Smooth muscle cell (in vitro differentiated cells): Measurements from ENCODE around the gene NCK1. TPM values are rescaled to one million over a fixed set of nuclear protein-coding genes. Genes with fewer than 3 reads are reported as not detected.

ENCODE experiments used
- DNase-seq: peaks from one replicate; lab custom pipeline; 2025; ENCODE audit not compliant: unreplicated experiment; lab: John Stamatoyannopoulos, UW
- H2AFZ ChIP-seq: fragments of 200-600 bp; sonication (generic); 2 replicates; pipeline ENCODE4 v1.6.0; 2016; ENCODE audit warnings: antibody characterized with exemption, low read depth, mild to moderate bottlenecking
- H3F3A ChIP-seq: fragments of 200-600 bp; sonication (generic); 2 replicates; pipeline ENCODE4 v1.6.0; 2017; ENCODE audit warnings: antibody characterized with exemption, low read depth
- H3K27ac ChIP-seq: fragments of 200-600 bp; sonication (generic); 2 replicates; pipeline ENCODE4 v1.5.1; 2016; ENCODE audit warnings: low read depth, mild to moderate bottlenecking
- H3K27me3 ChIP-seq: fragments of 200-600 bp; sonication (generic); 2 replicates; pipeline ENCODE4 v1.6.1; 2016; ENCODE audit warnings: low read depth, mild to moderate bottlenecking
- H3K36me3 ChIP-seq: fragments of 200-600 bp; sonication (generic); 2 replicates; pipeline ENCODE4 v1.5.1; 2016; ENCODE audit warnings: low read depth
- H3K4me1 ChIP-seq: fragments of 200-600 bp; sonication (generic); 2 replicates; pipeline ENCODE4 v1.5.1; 2016; ENCODE audit warnings: low read depth
- H3K4me2 ChIP-seq: fragments of 200-600 bp; sonication (generic); 2 replicates; pipeline ENCODE4 v1.6.0; 2016; ENCODE audit warnings: mild to moderate bottlenecking
- H3K4me3 ChIP-seq: fragments of 200-600 bp; sonication (generic); 2 replicates; pipeline ENCODE4 v1.5.1; 2016; ENCODE audit warnings: mild to moderate bottlenecking
- H3K79me2 ChIP-seq: fragments of 200-600 bp; sonication (generic); 2 replicates; pipeline ENCODE4 v1.6.0; 2016; ENCODE audit warnings: low read depth, mild to moderate bottlenecking
- H3K9ac ChIP-seq: fragments of 200-600 bp; sonication (generic); 2 replicates; pipeline ENCODE4 v1.6.0; 2016; ENCODE audit warnings: low read depth
- H3K9me3 ChIP-seq: fragments of 200-600 bp; sonication (generic); replicated peaks from 2 replicates; pipeline ENCODE4 v1.5.1; 2016; ENCODE audit warnings: low read depth
- H4K20me1 ChIP-seq: fragments of 200-600 bp; sonication (generic); 2 replicates; pipeline ENCODE4 v1.6.0; 2016; ENCODE audit warnings: low read depth
- WGBS: methylation state at CpG from one replicate; pipeline ENCODE4 v1.1.7; 2016; ENCODE audit warnings: low lambda C conversion rate; 5-methylcytosine and 5-hydroxymethylcytosine counted together
- polyA plus RNA-seq: library from polyadenylated mRNA; unstranded; fragments of >200 nt; fragmentation: Nextera tagmentation; extraction: Ambion mirVana; gene quantifications from 2 replicates; pipeline ENCODE4 v1.2.1, GENCODE V29; 2016
- total RNA-seq: library from RNA; depleted of rRNA; stranded (reverse); fragments of >200 nt; gene quantifications from 2 replicates; pipeline ENCODE4 v1.2.3, GENCODE V29; 2014
- TF ChIP-seq, protein P1 (sequence below): fragments of 200-600 bp; sonication (generic); IDR thresholded peaks from 2 replicates; pipeline ENCODE4 v1.5.1; 2017; ENCODE audit warnings: borderline replicate concordance, mild to moderate bottlenecking, antibody characterized with exemption; ENCODE audit not compliant: insufficient read depth, poor library complexity, severe bottlenecking

The NCK1 gene
- total and polyA plus RNA-seq, 2 experiments from 2014 or later = 21.1 to 41.8 TPM

DNA sequence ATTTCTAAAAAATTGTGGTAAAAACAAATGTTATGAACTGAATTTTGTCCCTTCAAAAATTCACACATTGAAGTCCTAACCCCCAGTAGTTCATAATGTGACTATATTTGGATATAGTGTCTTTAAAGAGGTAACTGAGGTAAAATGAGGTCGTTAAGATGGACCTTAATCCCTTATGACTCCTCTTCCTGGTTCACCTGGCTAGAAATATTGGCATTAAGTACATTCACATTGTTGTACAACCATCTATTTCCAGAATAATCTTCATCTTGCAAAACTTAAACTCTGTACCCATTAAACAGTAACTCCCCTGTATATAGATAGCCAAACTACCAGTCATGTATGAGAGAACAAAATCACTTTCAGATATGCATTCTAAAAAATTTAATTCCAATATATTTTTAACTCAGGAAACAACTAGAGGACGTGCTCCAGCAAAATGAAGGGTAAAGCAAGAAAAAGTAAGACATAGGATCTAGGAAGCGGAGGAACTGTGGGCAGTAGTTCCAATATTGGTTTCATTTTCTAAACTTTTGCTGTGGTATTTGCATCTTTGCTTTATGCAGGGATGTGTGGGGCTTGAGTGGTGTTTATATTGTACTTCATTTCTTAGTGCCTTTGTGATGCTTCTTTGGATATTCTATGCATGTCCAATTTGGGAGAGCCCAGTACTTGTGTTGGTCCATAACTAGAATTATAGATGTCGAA, 59.0 kb downstream of the NCK1 start:
- H3K4me3 ChIP-seq = no peak overlapping the region
- 97% methylated on average over 4 of the region's 4 CpGs for WGBS
- peaks cover 95% of the 10 kb centered on the region for H3K79me2 ChIP-seq

DNA sequence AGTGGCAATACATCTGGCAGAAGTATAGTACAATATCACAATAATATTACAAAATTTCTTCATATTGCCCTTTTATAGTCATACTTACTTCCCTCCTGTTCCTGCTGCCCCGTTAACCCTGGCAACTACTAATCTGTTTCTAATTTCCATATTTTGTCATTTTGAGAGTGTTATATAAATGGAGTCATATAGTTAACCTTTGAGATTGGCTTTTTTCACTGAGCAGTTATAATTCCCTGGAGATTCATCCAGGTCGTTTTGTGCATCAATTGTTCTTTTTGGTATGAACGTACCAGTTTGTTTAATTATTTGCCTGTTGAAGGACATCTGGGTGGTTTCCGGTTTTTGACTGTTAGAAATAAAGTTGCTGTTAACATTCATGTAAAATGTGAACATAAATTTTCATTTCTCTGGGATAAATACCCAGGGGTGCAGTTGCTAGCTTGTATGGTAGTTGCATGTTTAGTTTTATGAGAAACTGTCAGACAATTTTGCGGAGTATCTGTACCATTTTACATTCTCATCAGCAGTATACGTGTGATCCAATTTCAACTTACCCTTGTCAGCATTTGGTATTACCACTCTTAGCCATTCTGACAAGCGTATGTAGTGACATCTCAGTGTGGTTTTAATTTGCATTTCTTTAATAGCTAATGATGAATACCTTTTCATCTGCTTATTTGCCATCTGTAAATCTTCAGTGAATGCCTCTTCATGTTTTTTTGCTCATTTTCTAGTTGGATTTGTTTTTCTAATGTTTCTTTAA, 63.6 kb downstream of the NCK1 start:
- Histone ChIP-seq H3K4me2 (no peak overlapping the region), H3K9ac (no peak overlapping the region), H3K27me3 (no peaks in the 10 kb centered on the region), H2AFZ (no peak overlapping the region), H4K20me1 (peaks cover 54% of the 10 kb centered on the region), H3K4me3 (no peak overlapping the region), H3K9me3 (no peaks in the 10 kb centered on the region), H3K79me2 (peaks cover 86% of the 10 kb centered on the region), H3K4me1 (no peaks in the 10 kb centered on the region), H3K36me3 (no peaks in the 10 kb centered on the region), H3F3A (no peaks in the 10 kb centered on the region), H3K27ac (no peak overlapping the region)
- no peak for DNase-seq
- TF ChIP-seq, protein P1, sequence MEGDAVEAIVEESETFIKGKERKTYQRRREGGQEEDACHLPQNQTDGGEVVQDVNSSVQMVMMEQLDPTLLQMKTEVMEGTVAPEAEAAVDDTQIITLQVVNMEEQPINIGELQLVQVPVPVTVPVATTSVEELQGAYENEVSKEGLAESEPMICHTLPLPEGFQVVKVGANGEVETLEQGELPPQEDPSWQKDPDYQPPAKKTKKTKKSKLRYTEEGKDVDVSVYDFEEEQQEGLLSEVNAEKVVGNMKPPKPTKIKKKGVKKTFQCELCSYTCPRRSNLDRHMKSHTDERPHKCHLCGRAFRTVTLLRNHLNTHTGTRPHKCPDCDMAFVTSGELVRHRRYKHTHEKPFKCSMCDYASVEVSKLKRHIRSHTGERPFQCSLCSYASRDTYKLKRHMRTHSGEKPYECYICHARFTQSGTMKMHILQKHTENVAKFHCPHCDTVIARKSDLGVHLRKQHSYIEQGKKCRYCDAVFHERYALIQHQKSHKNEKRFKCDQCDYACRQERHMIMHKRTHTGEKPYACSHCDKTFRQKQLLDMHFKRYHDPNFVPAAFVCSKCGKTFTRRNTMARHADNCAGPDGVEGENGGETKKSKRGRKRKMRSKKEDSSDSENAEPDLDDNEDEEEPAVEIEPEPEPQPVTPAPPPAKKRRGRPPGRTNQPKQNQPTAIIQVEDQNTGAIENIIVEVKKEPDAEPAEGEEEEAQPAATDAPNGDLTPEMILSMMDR = no peak
- 94% methylated on average over 7 of the region's 7 CpGs for WGBS

More for the DNA sequence above, 59.0 kb downstream of the NCK1 start:
- no peaks in the 10 kb centered on the region for H3K9me3 ChIP-seq
- H3K27me3 ChIP-seq = no peaks in the 10 kb centered on the region
- no peak overlapping the region for H2AFZ ChIP-seq
- H3F3A ChIP-seq = no peaks in the 10 kb centered on the region
- H3K36me3 ChIP-seq = no peaks in the 10 kb centered on the region
- H3K9ac ChIP-seq = no peak overlapping the region
- TF ChIP-seq, protein P1 = no peak
- H3K4me2 ChIP-seq = no peak overlapping the region
- H3K4me1 ChIP-seq = no peaks in the 10 kb centered on the region
- no peak overlapping the region for H3K27ac ChIP-seq
- no peak for DNase-seq
- H4K20me1 ChIP-seq = peaks cover 53% of the 10 kb centered on the region

DNA sequence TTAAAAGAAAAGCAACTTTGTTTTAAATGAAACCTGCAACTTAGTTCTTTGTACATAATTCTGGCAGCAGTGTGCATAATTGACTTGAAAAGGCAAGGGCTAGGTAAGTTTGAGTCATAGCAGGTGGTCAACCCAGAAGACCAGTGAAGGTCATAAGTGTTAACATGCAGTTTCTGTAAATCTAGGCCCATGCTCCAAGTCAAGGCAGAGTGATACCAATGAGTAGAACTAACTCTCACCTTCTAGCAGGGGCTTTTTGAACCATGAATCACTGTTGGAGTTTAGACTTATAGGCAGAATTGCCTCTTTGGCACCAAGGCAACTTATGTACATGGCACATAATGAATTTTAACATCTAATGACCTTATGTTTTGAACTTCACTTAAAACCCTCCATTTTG, 66.2 kb downstream of the NCK1 start:
- H3K4me3 ChIP-seq = no peak overlapping the region
- H3K9ac ChIP-seq = no peak overlapping the region
- peaks cover 77% of the 10 kb centered on the region for H3K79me2 ChIP-seq
- no peak for DNase-seq
- H3K36me3 ChIP-seq = no peaks in the 10 kb centered on the region
- no peak overlapping the region for H3K4me2 ChIP-seq
- H3F3A ChIP-seq = no peaks in the 10 kb centered on the region
- no peak overlapping the region for H2AFZ ChIP-seq
- H4K20me1 ChIP-seq = peaks cover 47% of the 10 kb centered on the region
- H3K27me3 ChIP-seq = no peaks in the 10 kb centered on the region
- no peaks in the 10 kb centered on the region for H3K9me3 ChIP-seq
- TF ChIP-seq, protein P1 = no peak
- H3K4me1 ChIP-seq = no peaks in the 10 kb centered on the region
- H3K27ac ChIP-seq = no peak overlapping the region
